NCI-H2171 treated with DMSO at 0.1 percent for 48 hours (cell line): ENCODE measurements around the gene SCARF2.
"Not testable (repeated sequence)": the region's sequence is repeated elsewhere in the genome, so short reads cannot be mapped to it uniquely, and the experiment has no call there.

ENCODE experiments used
- DNase-seq: peaks from one replicate; lab custom pipeline; 2025; lab: John Stamatoyannopoulos, UW

The SCARF2 gene

DNA sequence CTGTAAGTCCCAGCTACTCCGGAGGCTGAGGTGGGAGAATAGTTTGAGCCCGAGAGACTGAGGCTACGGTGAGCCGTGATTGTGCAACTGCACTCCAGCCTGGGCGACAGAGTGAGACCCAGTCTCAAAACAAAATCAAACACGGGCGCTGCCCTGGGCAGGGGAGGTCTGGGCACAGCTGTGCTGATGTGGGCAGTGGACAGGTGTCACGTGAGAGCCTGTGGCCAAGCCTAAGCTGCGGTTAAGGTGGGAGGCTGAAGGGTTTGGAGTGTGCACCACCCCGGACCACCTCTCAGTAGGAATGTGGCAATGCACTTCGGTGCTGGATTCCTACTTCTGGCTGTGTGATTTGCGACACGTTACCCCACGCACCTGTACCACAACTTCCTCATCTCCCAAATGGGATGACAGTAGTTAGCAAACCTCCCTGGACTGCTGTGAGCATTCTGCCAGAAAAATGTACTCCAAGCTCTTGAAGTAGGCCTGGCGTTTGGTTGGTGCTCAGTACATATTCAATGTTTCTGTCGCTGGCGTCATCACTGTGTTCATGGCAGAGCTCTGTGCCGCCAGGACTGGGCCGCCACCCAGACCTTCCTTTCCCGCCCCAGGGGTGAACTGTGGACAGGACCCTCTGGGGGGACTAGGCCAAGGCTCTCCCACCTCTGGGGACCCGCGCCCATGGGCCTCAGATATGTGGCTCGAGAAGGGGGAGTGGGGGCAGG is 44.5 kb downstream of the SCARF2 start:
- DNase-seq, result no peak

DNA sequence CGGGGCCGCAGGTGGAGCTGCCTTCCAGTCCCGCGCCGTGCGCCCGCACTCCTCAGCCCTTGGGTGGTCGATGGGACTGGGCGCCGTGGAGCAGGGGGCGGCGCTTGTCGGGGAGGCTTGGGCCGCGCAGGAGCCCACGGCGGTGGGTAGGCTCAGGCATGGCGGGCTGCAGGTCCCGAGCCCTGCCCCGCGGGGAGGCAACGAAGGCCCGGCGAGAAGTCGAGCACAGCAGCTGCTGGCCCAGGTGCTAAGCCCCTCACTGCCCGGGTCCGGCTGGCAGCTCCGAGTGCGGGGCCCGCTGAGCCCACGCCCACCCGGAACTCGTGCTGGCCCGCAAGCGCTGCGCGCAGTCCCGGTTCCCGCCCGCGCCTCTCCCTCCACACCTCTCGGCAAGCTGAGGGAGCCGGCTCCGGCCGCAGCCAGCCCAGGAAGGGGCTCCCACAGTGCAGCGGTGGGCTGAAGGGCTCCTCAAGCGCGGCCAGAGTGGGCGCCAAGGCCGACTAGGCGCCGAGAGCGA is 45.2 kb downstream of the SCARF2 start:
- not testable (repeated sequence) for DNase-seq

DNA sequence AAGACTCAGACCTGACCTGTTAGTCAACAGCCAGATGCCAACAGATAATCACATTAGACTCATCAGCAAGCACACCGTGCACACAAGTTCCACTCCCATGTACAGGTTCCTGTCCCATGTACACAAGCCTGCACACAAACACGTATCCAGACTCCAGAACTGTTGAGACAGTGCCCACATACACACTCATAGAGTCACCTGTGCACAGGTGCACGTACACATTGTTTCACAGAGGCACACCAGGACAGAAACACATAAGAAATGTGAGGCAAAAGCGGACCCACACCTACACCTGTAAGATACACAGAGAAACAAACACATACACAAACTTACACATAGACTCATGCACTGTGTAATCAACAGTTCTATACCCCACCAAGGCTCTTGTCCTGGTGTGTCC is 46.4 kb downstream of the SCARF2 start:
- no peak for DNase-seq

DNA sequence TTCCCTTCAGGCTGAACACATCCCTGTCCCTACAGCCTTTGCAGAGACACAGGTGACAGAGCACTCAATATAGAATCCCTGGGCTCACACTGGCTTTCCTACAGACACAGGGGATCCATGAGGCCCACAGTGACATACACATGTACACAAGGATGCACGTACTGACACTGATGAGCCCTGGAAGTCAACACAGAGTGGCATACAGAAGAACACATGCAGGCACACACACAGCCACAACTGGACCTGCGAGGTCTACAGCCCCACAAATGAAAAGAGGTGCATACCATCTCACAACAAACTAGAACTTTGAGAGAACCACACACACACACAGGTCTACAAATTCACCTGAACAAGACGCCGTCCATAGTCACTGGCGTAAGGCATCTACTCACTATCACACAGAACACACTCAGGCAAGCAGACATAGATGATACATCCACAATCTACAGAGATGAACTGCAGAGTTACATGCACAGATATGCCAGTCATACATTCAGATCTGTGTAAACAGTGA is 47.2 kb downstream of the SCARF2 start:
- DNase-seq, result no peak

DNA sequence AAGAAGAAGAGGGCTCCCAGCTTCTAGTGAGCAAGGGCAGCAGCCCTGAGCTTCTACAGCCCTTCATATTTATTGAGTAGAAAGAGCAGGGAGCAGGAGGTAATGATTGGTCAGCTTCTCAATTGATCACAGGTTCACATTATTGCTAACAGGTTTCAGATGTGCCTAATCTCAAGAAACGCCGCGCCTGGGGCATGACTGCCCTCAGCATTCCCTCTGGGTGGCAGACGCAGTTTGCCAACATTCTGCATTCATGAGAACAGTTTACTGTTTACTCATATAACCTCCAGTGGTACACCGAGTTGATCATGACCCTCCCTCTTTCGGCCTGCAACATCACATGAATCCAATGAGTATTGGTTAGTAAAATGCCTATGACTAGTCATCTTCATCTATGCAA is 48.3 kb downstream of the SCARF2 start:
- DNase-seq, result no peak

DNA sequence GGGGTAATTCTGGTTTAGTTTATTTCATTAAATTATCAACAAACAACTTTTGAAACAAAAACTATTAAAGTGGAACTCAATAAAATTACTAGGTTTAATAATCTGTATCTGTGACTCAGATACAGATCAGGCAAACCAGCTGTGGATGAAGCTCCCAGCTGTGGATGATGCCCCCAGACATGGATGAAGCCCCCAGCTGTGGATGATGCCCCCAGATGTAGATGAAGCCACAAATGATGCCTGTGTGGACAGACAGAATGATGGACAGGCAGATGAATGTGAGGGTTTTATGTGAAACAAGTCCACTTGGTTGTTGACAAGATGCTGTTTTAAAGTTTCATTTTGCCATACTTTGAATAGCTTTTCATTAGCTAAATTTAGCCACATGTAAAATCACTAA is 49.4 kb downstream of the SCARF2 start:
- no peak for DNase-seq

DNA sequence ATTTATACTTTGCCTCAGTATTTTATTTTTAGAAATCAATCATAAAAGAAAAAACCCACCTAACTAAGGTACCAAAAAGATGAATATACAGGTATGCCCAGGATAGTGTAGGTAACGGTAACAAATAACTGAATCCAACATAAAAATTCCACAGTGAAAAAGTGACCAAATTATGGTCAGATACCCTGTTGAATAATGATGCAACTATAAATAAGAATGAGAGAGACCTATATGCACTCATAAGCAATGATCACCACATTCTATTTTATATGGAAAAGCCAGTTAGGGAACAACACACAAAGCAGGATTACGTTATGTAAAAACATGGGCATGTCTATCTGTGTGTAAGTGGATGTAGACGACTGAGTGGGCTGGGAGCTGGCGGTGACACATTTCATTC is 50.7 kb downstream of the SCARF2 start:
- DNase-seq, result no peak

DNA sequence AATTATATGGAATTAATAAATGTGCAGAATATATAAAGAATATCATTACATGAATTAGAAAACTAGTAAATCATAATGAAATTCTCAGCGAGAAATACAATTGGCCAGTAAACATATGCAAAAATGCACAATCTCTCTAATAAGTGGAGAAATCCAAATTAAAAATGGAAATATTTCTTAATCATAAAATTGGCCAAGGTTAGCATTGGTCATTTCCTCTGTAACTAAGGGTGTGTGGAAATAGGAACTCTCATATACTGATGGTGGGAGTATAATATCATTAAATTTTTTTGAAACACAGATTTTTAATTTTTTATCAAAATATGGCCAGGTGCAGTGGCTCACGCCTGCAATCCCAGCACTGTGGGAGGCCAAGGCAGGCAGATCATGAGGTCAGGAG is 51.3 kb downstream of the SCARF2 start:
- DNase-seq, result no peak

DNA sequence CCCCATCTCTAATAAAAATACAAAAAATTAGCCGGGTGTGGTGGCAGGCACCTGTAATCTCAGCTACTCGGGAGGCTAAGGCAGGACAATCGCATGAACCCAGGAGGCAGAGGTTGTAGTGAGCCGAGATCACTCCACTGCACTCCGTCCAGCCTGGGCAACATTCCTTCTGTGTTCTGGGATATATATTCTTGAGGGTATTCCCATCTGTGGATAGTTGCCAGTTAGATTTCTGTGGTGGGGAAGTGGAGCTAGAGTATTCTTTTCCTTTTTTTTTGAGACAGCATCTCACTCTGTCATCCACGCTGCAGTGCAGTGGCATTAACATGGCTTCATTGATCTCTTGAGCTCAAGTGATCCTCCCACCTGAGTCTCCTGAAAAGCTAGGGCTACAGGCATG is 52.8 kb downstream of the SCARF2 start:
- peak; percentile 12 for DNase-seq

DNA sequence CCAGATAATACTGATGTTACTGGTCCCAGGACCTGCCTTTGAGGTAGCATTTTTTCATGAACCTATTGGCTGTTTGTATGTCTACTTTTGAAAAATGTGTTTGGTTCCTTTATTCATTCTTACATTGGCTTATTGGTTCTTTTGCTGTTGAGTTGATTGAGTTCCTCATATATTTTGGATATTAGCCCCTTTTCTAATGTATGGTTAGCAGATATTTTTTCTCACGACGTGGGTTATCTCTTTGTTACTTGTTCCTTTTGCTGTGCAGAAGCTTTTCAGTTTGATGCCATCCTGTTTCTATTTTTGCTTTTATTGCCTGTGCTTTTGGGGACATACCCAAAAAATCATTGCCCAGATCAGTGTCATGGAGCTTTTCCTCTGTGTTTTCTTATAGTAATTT is 53.5 kb downstream of the SCARF2 start:
- no peak for DNase-seq

DNA sequence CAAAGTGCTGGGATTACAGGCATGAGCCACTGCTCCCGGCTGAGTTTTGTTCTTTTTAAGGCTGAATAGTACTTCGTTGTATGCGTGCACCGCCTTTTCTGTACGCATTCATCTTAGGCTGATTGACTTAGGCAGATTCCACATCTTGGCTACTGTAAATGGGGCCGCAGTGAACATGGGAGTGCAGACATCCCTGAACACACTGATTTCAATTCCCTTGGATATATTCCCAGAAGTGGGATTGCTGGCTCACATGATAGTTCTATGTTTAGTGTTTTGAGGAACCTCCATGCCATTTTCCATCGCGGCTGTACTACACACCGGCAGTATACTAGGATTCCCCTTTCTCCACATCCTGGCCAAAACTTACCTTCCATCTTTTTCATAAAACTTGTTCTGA is 54.1 kb downstream of the SCARF2 start:
- DNase-seq, result no peak

DNA sequence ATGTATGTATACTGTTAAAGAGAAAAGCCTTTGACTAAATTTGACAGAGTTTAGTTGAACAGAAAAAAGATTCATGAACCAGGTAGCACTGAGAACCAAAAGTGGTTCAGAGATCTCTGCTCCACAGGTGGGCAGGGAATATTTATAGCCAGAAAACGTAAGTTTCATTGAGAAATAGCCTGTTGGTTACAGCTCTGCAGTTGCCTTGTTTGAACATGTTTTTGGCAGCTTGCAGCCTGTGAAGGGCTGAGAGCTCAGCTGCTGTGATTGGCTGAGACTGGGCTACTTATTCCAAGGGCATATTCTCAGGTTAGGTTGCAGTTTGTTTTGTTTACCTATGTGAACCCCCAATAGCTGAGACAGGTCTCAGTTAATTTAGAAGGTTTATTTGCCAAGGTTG is 57.1 kb downstream of the SCARF2 start:
- peak; percentile 78 for DNase-seq

DNA sequence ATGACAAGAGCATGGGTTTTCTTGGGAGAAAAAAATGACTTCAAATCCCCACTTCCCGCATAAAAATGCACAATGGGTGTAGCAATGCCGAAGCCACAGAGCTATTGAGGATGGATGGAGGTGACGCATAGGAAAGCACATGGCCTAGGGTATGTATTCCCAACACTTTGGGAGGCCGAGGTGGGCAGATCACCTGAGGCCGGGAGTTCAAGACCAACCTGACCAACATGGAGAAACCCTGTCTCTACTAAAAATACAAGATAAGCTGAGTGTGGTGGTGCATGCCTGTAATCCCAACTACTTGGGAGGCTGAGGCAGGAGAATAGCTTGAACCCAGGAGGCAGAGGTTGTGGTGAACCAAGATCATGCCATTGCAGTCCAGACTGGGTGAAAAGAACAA is 58.9 kb downstream of the SCARF2 start:
- not testable (repeated sequence) for DNase-seq

DNA sequence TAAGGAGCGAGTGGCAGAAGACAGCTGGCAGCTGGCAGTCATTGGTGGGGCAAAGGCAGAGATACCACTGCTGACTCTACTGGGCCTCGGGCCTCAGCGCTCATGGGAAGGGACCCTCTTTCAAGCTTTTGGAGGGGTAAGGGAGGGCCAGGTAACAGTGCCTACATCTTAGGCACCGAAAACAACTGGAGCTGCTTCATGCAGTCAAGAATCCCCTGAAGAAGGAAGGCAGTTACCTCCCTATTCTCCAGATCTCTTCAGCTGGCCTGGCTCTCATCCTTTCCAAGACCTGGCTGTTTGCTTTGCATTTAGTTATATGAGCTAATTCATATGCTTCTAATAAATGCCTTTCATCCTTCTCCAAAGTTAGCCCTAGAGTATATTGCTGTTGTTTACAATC is 59.5 kb downstream of the SCARF2 start:
- no peak for DNase-seq

DNA sequence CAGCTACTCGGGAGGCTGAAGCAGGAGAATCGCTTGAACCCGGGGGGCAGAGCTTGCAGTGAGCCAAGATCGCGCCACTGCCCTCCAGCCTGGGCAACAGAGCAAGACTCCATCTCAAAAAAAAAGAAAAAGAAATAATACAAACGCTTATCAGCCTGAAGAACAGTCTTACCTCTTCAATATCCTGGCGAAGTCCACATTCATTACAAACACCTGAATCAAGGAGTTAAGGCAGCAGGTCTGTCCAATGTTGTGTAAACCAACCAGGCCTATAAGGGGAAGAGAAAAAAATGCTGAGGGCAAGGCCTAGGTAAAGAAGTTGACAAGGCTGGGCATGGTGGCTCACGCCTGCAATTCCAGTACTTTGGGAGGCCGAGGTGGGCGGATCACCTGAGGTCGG is 60.6 kb downstream of the SCARF2 start:
- DNase-seq, result not testable (repeated sequence)

DNA sequence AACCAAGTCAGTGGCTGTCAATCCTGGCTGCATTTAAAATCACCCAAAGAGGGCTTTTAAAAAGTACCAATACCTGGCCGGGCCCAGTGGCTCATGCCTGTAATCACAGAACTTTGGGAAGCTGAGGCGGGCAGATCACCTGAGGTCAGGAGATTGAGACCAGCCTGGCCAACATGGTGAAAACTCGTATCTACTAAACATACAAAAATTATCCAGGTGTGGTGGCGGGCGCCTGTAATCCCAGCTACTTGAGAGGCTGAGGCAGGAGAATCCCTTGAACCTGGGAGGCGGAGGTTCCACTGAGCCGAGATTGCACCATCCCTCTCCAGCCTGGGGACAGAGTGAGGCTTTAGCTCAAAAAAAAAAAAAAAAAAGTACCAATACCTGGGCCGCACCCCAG is 61.3 kb downstream of the SCARF2 start:
- DNase-seq, result not testable (repeated sequence)
